ENCODE measurements around the gene NEFH.

GRCh38 chr22:29531419-29531818 lies 51.4 kb downstream of the NEFH start:
- no peak for TF ChIP-seq SUZ12 (IDR thresholded peaks at IDR 0.05; ENCODE audit: extremely low read depth, insufficient read depth, insufficient read length)
- no peak for TF ChIP-seq ZNF274 (IDR thresholded peaks at IDR 0.05; ENCODE audit: low read depth, low read length)
